Activated naive CD8-positive, alpha-beta T cell (primary cell): ENCODE measurements around the gene CD274.
"Not testable (repeated sequence)": the region's sequence is repeated elsewhere in the genome, so short reads cannot be mapped to it uniquely, and the experiment has no call there.

ENCODE experiments used
- H3K27ac Mint-ChIP-seq: one replicate; pipeline ENCODE4 v1.8.0; 2021; ENCODE audit warnings: mixed read lengths
- H3K27me3 Mint-ChIP-seq: one replicate; pipeline ENCODE4 v1.8.0; 2021; ENCODE audit warnings: mixed read lengths
- H3K36me3 Mint-ChIP-seq: one replicate; pipeline ENCODE4 v1.8.0; 2021; ENCODE audit warnings: mixed read lengths
- H3K4me1 Mint-ChIP-seq: one replicate; pipeline ENCODE4 v1.8.0; 2021; ENCODE audit warnings: low read depth, mixed read lengths
- H3K4me3 Mint-ChIP-seq: one replicate; pipeline ENCODE4 v1.8.0; 2021; ENCODE audit warnings: mild to moderate bottlenecking, mixed read lengths
- H3K9me3 Mint-ChIP-seq: one replicate; pipeline ENCODE4 v1.8.0; 2021; ENCODE audit warnings: low read depth, mixed read lengths

CD274 gene

GRCh38 chr9:5433328-5433727, 17.0 kb upstream of the CD274 start:
- peaks cover 28% of the 10 kb centered on the region for H3K4me1 Mint-ChIP-seq
- not testable (repeated sequence) for H3K9me3 Mint-ChIP-seq, H3K27ac Mint-ChIP-seq, H3K27me3 Mint-ChIP-seq, H3K4me3 Mint-ChIP-seq
- peaks cover 12% of the 10 kb centered on the region for H3K36me3 Mint-ChIP-seq

- H3K27me3 Mint-ChIP-seq, H3K4me3 Mint-ChIP-seq, H3K27ac Mint-ChIP-seq, H3K9me3 Mint-ChIP-seq: not testable (repeated sequence)
- peaks cover 36% of the 10 kb centered on the region for H3K4me1 Mint-ChIP-seq
- H3K36me3 Mint-ChIP-seq = peaks cover 11% of the 10 kb centered on the region
These were observed 16.2 kb upstream of the CD274 start for GRCh38 chr9:5433841-5434810.

- no peaks in the 10 kb centered on the region for H3K9me3 Mint-ChIP-seq
- H3K4me3 Mint-ChIP-seq = peak overlapping the region; percentile 97
- H3K36me3 Mint-ChIP-seq = peaks cover 4% of the 10 kb centered on the region
- H3K27ac Mint-ChIP-seq = peak overlapping the region; percentile 99
- H3K4me1 Mint-ChIP-seq = peaks cover 41% of the 10 kb centered on the region
- H3K27me3 Mint-ChIP-seq = no peaks in the 10 kb centered on the region
These were observed 14.4 kb upstream of the CD274 start for GRCh38 chr9:5435912-5436311.

GRCh38 chr9:5436441-5436840, 13.9 kb upstream of the CD274 start:
- Mint-ChIP-seq H3K4me3 (peak overlapping the region; percentile 97), H3K27me3 (no peaks in the 10 kb centered on the region), H3K27ac (peak overlapping the region; percentile 99), H3K36me3 (peaks cover 3% of the 10 kb centered on the region), H3K4me1 (peaks cover 45% of the 10 kb centered on the region), H3K9me3 (no peaks in the 10 kb centered on the region)

- Mint-ChIP-seq H3K4me1 (peaks cover 48% of the 10 kb centered on the region), H3K36me3 (peaks cover 3% of the 10 kb centered on the region), H3K9me3 (no peaks in the 10 kb centered on the region), H3K4me3 (peak within 1 kb of the TSS; percentile 97), H3K27me3 (no peaks in the 10 kb centered on the region), H3K27ac (peak within 1 kb of the TSS; percentile 99)
These were observed 12.8 kb upstream of the CD274 start, which contains the start of gene PLGRKT for GRCh38 chr9:5437254-5438216. Gene PLGRKT (minus strand): TSS chr9:5437925. CDS start chr9:5431977, 5,948 bp downstream.

- Mint-ChIP-seq H3K27me3 (no peaks in the 10 kb centered on the region), H3K36me3 (peaks cover 3% of the 10 kb centered on the region), H3K9me3 (no peaks in the 10 kb centered on the region), H3K4me1 (peaks cover 48% of the 10 kb centered on the region), H3K4me3 (peak overlapping the region; percentile 97), H3K27ac (peak overlapping the region; percentile 99)
These were observed 11.8 kb upstream of the CD274 start for GRCh38 chr9:5438301-5439162.

GRCh38 chr9:5440426-5440825, 9.9 kb upstream of the CD274 start:
- Mint-ChIP-seq H3K27me3 (no peaks in the 10 kb centered on the region), H3K9me3 (no peaks in the 10 kb centered on the region), H3K27ac (no peak overlapping the region), H3K4me1 (peaks cover 49% of the 10 kb centered on the region), H3K36me3 (peaks cover under 1% of the 10 kb centered on the region), H3K4me3 (no peak overlapping the region)

GRCh38 chr9:5441043-5441442, 9.3 kb upstream of the CD274 start:
- H3K4me1 Mint-ChIP-seq = peaks cover 44% of the 10 kb centered on the region
- peak overlapping the region; percentile 28 for H3K27ac Mint-ChIP-seq
- no peaks in the 10 kb centered on the region for H3K9me3 Mint-ChIP-seq
- H3K36me3 Mint-ChIP-seq = no peaks in the 10 kb centered on the region
- H3K4me3 Mint-ChIP-seq = no peak overlapping the region
- H3K27me3 Mint-ChIP-seq = no peaks in the 10 kb centered on the region

- H3K9me3 Mint-ChIP-seq = no peaks in the 10 kb centered on the region
- H3K4me1 Mint-ChIP-seq = peaks cover 45% of the 10 kb centered on the region
- H3K36me3 Mint-ChIP-seq = no peaks in the 10 kb centered on the region
- no peaks in the 10 kb centered on the region for H3K27me3 Mint-ChIP-seq
- peak overlapping the region; percentile 46 for H3K27ac Mint-ChIP-seq
- no peak overlapping the region for H3K4me3 Mint-ChIP-seq
These were observed 7.8 kb upstream of the CD274 start for GRCh38 chr9:5442400-5443011.

- Mint-ChIP-seq H3K27me3 (no peaks in the 10 kb centered on the region), H3K4me3 (no peak overlapping the region), H3K36me3 (no peaks in the 10 kb centered on the region), H3K9me3 (no peaks in the 10 kb centered on the region), H3K27ac (no peak overlapping the region), H3K4me1 (peaks cover 46% of the 10 kb centered on the region)
These were observed 6.5 kb upstream of the CD274 start for GRCh38 chr9:5443850-5444249.

- not testable (repeated sequence) for H3K4me3 Mint-ChIP-seq, H3K27me3 Mint-ChIP-seq, H3K9me3 Mint-ChIP-seq, H3K36me3 Mint-ChIP-seq
- peak overlapping the region; percentile 58 for H3K27ac Mint-ChIP-seq
- peaks cover 52% of the 10 kb centered on the region for H3K4me1 Mint-ChIP-seq
These were observed 5.2 kb upstream of the CD274 start for GRCh38 chr9:5445096-5445495.

GRCh38 chr9:5445886-5446285, 4.5 kb upstream of the CD274 start:
- no peaks in the 10 kb centered on the region for H3K9me3 Mint-ChIP-seq
- H3K27ac Mint-ChIP-seq = no peak overlapping the region
- H3K36me3 Mint-ChIP-seq = no peaks in the 10 kb centered on the region
- H3K4me1 Mint-ChIP-seq = peaks cover 50% of the 10 kb centered on the region
- H3K27me3 Mint-ChIP-seq = no peaks in the 10 kb centered on the region
- no peak overlapping the region for H3K4me3 Mint-ChIP-seq

- Mint-ChIP-seq H3K27me3 (no peaks in the 10 kb centered on the region), H3K36me3 (no peaks in the 10 kb centered on the region), H3K9me3 (no peaks in the 10 kb centered on the region), H3K4me3 (peak overlapping the region; percentile 53), H3K27ac (peak overlapping the region; percentile 56), H3K4me1 (peaks cover 51% of the 10 kb centered on the region)
These were observed 3.7 kb upstream of the CD274 start for GRCh38 chr9:5446451-5447236.
